NCI-H128 (cell line): Measurements from ENCODE around the gene DNAAF1.

Source experiments
- DNase-seq: peaks from one replicate; lab custom pipeline; 2025; ENCODE audit not compliant: unreplicated experiment; lab: John Stamatoyannopoulos, UW

Gene DNAAF1

DNA sequence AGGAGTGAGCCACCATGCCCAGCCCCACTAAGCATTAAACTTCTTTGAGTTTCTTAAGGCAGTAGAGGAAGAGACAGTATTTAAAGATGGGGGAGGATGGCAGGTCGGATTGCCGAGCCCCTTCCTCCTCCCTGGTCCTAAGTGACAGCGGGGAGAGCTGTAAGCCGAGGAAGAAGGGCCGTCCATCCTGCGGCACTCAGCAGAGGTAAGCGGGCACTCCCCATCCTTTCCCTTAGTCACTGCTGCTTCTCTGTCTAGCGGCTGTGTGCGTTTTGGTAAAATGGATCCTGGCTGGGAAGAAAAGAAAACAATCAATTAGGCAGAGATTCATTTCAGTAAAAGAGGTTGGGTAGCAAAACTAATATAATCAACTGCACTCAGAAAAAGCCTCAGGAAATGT is 13.9 kb downstream of the DNAAF1 start:
- DNase-seq = no peak

DNA sequence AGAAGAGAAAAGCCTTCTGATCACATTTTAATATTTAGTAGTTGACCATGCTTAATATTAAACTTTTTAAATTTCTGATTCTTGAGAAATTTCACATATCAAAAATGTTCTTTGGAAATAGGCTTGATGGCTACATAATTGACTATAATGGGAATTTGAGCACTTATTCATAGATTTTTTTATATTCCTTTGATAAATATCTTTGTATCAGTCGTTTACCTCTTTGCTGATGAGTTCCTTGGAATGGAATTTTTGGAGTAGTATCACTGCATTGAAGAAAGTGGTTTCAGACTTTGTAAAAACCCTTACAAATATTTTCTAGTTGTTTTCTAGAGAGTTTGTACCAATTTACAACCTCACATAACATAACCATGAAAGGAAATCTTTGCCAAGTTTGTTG is 14.7 kb downstream of the DNAAF1 start:
- DNase-seq = no peak

DNA sequence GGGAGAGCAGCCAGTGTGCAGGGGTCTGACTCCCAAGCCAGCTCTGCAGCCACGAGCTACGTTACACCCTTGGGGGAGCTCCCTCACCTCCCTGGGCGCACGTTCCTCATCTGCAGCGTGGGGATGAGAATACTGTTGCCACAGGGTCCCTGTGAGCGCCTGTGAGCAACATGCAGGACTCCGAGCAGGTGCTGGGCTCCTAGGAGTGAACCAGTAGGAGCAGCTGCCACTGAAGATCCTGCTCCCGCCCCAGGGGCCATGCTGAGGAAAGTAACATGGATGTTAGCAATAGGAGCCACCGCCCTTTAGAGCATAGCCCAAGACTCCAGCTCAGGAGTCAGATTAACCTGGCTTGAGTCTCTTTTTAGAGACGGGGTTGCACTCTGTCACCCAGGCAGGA is 15.9 kb downstream of the DNAAF1 start:
- no peak for DNase-seq

DNA sequence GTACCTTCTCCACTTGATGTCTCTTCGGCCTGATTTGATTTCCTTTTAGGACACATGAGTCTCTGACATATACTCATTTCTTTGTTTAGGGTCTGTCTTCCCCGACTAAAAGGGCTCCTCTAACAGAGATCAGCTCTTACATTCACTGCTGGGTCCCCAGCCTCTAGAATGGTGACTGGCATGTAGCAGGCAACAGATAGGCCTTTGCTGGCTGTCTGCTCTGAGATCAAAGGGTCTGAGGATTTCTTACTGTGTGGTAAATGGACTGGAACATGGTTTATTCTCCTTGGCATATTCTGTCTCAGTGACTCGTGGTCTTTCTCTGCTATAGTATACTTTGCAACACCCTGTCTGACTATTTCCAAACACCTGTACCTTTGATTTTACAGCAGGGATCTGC is 16.7 kb downstream of the DNAAF1 start:
- no peak for DNase-seq

DNA sequence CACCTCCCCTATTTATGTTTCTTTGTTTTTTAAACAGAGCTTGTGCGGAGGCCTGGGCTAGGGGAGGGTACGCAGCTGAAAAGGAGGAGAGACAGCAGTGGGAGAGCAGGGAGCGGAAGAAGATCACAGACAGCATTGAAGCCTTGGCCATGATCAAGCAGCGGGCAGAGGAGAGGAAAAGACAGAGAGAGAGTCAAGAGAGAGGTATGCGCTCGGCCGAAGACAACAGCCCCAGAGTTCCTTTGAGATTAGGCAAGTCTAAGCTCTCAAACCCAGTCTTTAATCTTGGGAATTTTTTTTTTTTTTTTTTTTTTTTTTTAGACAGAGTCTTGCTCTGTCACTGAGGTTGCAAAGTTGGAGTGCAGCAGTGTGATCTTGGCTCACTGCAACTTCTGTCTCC is 20.6 kb downstream of the DNAAF1 start:
- no peak for DNase-seq

DNA sequence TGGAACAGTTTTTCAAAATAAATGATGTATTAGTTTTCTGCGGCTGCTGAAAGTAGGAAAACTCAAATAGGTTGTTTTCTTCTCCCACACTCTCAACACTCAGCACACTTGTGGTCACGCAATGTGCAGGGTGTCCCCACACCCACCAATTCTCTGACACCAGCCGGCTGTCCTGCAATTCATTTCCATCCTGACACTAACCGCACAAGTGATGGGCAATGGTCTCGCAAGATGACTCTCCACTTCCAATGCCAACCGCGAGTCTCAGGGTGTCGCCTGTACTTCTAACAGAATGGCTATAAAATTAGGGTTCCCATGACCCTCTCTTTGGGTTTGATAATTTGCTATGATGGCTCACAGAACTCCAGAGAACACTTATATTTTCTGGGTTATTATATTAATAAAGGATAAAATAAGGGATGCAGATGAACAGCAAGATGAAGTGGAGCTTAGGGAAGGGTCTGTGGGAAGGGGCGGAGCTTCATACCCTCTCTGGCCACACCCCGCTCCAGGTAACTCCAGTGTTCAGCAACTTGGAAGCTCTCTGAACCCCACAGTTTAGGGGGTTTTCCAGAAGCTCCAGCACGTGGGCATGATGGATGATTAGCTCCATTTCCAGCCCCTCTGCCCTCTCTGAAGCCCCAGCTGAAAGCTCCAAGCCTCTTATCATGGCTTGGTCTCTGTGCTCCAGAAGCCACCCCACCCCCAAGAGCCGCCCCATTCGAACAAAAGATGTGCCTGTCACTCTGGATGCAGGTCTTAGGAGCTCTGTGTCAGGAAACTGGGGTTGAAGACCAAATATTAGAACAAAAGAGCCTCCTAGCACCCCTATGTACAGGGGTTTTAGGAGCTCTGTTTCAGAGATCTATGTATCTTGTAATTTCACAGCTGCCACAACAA is 21.9 kb downstream of the DNAAF1 start:
- DNase-seq = no peak

DNA sequence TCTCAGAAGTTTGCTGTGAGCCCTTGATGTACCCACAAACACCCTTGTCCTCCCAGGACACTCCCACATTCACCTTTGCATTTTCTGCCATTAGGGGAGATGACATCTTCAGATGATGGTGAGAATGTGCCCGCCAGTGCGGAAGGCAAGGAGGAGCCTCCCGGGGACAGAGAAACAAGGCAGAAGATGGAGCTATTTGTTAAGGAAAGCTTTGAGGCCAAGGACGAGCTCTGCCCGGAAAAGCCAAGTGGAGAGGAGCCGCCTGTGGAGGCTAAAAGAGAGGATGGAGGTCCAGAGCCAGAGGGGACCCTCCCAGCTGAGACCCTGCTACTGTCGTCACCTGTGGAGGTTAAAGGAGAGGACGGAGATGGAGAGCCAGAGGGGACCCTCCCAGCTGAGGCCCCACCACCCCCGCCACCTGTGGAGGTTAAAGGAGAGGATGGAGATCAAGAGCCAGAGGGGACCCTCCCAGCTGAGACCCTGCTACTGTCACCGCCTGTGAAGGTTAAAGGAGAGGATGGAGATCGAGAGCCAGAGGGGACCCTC is 24.7 kb downstream of the DNAAF1 start:
- no peak for DNase-seq

DNA sequence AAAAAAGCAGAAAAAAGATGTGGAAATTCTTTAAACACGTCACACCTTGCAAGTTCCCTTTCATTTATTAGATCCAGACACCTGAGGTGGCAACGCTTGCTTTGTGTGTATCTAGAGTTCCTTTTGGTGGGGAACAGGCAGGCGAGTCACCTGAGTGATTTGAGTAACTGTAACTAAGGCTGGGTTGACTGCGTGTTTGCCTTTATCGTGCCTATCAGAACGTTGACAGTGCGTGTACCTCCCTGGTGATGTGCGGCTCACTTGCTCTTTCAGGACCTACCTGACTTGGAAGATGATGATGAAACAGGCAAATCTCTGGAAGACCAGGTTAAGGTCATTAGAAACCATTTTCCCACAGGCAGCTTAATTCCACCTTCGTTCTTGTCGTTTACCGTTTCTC is 29.3 kb downstream of the DNAAF1 start:
- DNase-seq = no peak

DNA sequence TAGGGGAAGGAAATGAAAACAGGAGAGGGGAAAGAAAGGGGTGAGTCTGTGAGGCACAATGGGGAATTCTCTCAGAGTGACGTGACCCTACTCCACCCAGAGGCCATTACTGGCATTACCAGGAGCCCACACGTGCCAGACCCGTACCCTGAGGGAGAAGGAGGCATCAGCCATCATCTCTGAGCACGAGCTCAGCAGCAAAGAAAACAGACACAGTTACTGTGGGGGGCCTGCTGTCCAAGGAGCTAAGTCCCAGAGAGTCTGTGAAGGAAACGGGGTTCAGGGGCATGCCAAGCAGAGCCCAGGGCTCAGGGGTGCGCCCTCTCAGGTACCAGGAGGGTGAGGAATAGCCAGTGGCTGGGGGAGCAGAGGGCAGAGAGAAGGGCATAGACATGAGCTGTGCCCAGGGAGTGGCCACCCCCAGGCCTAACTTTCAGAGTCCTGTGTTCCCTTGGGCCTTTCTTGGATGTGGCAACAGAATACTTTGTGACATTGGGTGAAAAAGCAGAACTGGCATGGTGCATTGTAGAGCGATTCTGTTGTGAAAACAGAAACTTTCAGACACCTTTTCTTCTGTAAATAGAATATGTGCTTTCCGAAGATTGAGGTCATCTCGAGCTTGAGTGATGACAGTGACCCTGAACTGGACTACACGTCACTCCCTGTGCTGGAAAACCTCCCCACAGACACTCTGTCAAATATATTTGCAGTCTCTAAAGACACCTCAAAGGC is 30.4 kb downstream of the DNAAF1 start:
- DNase-seq = no peak

DNA sequence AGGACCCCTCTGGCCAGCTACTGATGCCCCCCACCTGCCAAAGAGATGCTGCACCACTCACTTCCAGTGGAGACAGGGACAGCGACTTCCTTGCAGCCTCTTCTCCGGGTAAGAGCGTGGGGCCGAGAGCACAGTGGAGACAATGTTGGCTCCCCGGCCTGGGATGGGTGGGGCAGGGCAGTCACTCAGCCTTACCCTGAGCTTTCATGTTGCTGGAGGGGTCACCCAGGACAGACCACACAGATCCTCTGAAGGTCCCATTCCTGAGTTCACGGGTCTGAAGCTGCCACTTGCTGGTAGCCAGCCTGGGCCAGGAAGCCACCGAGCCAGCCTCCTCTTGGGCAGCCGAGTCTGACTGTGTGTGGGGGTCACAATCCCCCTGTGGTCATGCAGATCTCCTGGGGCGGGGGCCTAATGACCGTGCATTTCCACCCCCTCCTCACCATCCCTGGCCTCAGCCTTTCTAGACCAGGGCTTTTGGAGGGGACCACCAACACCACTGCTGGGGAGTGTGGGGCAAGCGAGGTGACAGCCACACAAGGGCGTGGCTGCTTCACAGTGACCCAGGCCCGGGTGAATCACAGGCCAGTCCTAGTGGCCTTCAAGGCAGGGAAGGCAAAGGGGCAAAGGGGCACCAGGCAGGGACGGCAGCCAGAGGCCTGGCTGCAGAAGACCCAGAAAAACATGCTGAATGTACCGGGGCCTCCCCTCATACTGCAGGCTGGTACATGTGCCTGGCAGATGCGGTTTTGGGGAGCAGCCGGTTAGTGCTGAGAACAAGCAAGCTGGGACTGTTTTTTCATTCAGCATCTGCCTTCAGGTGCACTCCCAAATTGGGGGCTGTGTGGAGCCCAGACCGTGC is 31.3 kb downstream of the DNAAF1 start:
- DNase-seq = no peak

DNA sequence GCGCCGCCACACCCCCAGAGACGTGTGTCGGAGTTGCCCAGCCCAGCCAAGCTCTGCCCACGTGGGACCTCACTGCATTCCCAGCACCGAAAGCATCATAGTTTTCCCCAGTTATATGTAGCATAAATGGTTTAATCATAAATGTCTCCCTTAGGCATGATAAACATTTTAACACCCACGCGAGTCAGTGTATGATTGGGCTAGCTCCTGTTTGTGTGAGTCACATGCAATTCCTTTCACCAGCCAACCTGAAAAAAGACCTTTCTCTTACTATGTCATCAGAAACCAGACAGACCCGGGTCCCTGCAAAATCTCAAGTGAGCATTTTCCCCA is 32.6 kb downstream of the DNAAF1 start:
- DNase-seq = no peak

DNA sequence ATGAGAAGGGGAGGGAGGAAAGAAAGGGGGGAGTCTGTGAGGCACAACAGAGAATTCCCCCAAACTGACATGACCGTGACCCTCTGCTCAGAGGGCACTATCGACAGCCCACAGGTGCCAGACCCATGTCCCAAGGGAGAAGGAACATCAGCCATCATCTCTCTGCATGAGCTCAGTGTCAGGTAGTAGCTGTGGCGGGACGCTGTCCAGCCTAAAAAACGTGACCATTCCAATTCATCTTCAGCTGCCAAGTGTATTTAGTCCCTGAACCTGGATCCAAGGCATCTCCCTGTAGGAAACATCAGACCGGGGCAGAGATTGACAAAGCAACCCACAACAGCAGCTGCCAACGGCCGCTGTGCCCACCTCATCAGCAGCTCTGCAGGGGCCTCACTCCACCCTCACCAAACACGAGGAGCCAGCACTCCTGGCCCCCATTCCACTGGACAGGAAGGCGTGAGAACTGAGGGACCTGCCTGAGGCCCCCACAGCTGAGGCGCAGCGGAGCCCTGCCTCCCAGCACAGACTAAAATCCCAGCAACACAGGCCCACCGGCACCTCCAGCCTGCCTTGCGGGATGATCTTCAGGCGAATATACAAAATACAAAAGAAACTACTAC is 33.1 kb downstream of the DNAAF1 start:
- DNase-seq = no peak

DNA sequence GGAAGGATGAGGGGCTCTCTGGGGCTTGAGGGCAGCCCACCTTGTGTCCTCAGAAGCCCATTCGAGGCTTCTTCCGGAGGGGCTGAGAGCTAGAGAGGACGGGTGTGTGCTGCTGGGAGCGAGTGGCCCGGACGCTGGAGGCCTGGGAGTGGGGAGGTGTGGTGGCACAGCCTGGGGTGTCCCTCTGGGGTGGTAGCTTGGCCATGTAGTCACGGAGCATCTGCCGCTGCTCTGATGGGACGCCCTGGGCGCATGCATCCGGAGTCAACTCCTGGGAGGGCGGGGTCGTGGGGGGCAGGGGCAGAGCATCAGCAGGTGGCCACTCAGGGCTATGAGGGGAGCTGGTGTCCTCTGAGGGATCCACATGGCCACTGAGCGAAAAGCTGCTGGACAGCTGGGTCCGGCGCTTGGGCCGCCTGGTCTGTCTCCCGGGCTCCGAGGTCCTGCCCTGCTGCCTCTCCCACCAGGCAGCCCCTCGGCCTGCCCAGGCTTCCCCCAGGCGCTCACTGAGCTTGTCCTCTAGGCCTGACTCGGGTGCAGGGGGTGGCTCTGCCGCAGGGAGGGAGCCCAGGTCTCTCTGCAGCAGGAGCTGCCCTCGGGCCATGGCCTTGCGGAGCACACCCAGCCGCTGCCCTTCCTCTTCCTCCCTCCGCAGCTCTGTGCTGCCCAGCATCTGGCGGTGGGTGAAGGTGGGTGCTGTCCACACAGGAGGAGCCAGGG is 33.9 kb downstream of the DNAAF1 start:
- DNase-seq = no peak

DNA sequence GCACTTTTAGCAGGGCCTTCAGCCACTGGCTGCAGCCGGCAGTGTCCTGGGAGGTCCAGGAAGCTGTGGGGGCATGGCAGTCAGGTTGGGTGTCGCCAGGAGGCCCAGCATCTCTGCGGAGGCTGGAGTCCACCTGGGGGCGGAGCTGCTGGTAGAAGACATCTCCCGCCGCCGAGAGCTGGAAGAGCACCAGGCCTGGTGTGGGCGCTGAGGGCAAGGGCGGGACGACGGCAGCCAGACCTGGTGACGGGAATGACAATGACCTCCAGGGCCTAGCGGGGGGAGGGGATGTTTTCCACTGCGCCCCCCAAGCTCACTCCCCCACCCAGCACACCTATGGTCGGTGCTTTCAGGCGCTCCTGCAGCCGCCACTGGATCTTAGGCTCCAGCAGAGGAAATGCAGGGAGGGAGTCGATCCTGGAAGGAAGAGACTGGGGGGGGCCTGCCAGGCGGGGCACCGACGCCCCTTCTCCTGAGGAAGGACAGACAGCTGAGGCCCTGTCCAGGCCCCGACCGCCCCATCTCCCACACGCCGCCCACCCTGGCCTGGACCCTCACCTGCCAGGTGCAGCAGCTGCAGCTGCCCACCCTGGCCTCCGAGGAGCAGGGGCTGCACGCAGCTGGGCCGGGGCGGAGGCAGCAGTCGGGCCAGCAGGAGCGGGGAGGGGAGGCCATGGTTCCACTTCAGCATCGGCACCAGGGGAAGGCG is 34.7 kb downstream of the DNAAF1 start:
- no peak for DNase-seq

DNA sequence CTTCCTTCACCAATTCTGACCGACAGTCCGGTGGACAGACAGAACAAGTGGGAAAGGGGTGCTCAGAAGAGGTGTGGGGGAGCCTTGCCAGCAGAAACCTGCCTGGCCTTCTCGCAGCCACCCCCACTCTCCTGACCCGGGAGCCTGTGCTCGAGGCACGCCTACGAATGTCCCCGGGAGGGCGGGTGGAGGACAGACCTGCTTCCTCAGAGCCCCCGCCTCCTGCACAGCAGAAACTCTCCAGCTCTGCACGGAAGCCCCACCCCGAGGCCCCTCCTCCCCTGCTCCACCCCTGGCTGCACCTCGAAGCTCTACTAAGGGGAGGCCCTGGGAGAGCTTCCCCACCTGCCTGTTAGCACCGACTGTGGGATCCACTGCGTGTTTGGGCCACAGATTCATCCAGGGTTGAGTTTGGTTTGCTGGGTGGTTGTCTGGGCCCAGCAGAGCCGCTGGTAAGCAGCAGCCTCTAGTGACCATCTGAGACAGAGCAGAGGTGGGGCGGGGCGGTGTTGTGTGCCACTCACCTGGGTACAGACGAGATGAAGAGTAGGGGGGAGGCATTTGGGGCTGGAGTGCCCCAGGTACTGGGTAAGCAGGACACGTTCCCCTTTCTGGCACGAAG is 35.5 kb downstream of the DNAAF1 start:
- DNase-seq = no peak

DNA sequence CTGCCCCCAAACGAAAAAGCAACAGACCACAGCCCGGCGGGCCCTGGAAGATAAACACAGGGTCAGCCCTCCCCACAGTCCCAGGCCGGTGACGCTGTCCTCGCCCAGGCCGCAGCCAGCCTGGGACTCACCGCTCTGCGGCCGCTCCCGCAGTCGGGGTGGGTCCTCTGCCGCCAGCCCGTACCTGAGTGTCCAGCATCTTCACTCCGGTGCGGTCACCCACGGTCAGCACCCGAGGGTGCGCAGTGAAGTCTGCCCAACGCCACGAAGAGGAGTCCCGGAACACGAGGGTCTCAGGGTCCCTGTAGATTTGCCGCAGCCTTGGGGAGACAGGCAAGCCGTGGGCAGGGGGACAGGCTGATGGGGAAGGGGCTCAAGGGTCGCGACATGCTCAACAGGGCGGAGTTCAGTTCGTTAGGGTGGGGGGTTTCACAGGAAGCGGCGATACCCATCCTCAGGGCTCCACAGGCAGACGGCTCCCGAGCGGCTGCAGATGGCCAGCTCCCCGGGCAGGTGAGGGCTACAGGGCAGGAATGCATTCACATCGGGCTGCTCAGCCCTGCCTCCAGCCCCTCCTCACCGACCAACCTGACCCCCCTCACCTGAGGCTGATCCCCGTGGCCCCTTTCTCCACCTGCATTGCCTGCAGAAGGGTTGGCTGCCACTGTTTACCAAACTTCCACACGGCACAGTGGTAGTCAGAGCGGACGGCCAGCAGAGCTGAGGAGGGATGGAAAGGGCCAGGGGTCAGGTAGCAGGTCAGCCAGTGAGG is 36.2 kb downstream of the DNAAF1 start:
- DNase-seq = no peak

DNA sequence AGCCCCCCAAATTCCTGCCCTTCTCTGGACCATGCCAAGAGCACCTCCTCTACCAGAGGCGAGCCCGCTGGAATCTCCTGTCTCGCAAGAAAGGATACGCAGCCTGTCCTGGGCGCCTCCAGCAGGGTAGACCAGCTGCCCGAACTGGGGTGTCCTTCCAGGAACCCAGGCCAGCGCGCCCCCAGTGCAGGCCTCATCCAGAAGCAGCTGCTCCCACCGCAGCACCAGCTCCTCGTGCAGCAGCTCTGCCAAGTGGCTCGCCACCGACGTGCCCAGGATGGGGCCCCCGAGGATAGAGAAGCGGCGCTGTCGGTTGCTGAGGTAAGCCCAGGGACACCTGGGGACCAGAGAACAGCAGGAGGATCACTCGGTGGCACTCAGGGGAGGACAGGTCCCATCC is 37.0 kb downstream of the DNAAF1 start:
- no peak for DNase-seq
